DND-41 (cell line): ENCODE data around the gene UGT1A6.

ENCODE experiments used
- ATAC-seq: fragments of 200-7000 bp; cut with Tn5 transposase; 3 replicates; pipeline ENCODE4 v1.9.1; 2021; ENCODE audit warnings: low read depth; ENCODE audit not compliant: insufficient read depth
- DNase-seq: peaks from one replicate; pipeline ENCODE4 v3.0.0-alpha.2; 2020
- H2AFZ ChIP-seq: 2 replicates; pipeline ENCODE4 v1.6.0; 2012; ENCODE audit warnings: low read depth, low read length
- H3K27ac ChIP-seq: 2 replicates; pipeline ENCODE4 v1.5.1; 2012; ENCODE audit warnings: low read length, inconsistent platforms
- H3K27me3 ChIP-seq: fragments of 200-600 bp; sonication (generic); 2 replicates; pipeline ENCODE4 v1.6.0; 2012; ENCODE audit warnings: low read length, mild to moderate bottlenecking, inconsistent platforms; ENCODE audit not compliant: insufficient read depth, poor library complexity
- H3K36me3 ChIP-seq: 2 replicates; pipeline ENCODE4 v1.5.1; 2012; ENCODE audit warnings: low read length, inconsistent platforms; ENCODE audit not compliant: insufficient read depth
- H3K4me1 ChIP-seq: 2 replicates; pipeline ENCODE4 v1.5.1; 2012; ENCODE audit warnings: mild to moderate bottlenecking, low read length; ENCODE audit not compliant: insufficient read depth
- H3K4me2 ChIP-seq: 2 replicates; pipeline ENCODE4 v1.6.0; 2012; ENCODE audit warnings: mild to moderate bottlenecking, moderate library complexity, low read length, inconsistent platforms; ENCODE audit not compliant: insufficient read depth
- H3K4me3 ChIP-seq, 2 experiments: fragments of 200-600 bp in 1 of 2; shearing (Covaris generic) in 1 of 2; 2 replicates each; pipeline ENCODE4 v1.5.1; 2012 to 2016; ENCODE audit warnings: inconsistent platforms in 2 of 2, low read length in 2 of 2, mild to moderate bottlenecking in 2 of 2, low read depth in 1 of 2, moderate library complexity in 1 of 2
- H3K79me2 ChIP-seq: 2 replicates; pipeline ENCODE4 v1.6.0; 2012; ENCODE audit warnings: low read length, inconsistent platforms; ENCODE audit not compliant: insufficient read depth
- H3K9ac ChIP-seq: 2 replicates; pipeline ENCODE4 v1.6.0; 2012; ENCODE audit warnings: low read depth, mild to moderate bottlenecking, inconsistent platforms, low read length, moderate library complexity
- H3K9me3 ChIP-seq: 2 replicates; pipeline ENCODE4 v1.5.1; 2012; ENCODE audit warnings: low read length, moderate library complexity, mild to moderate bottlenecking, inconsistent platforms; ENCODE audit not compliant: insufficient read depth, severe bottlenecking
- H4K20me1 ChIP-seq: 2 replicates; pipeline ENCODE4 v1.6.0; 2012; ENCODE audit warnings: low read length; ENCODE audit not compliant: insufficient read depth
- EZH2 ChIP-seq: IDR thresholded peaks from 3 replicates; pipeline ENCODE4 v1.6.1; 2012; ENCODE audit warnings: borderline replicate concordance, low read depth, mild to moderate bottlenecking, moderate library complexity, low read length, inconsistent platforms; ENCODE audit not compliant: severe bottlenecking
- TF ChIP-seq, protein P1 (sequence below): IDR thresholded peaks from 2 replicates; pipeline ENCODE4 v1.5.1; 2012; ENCODE audit warnings: borderline replicate concordance, low read length, moderate library complexity, mild to moderate bottlenecking; ENCODE audit not compliant: poor library complexity, severe bottlenecking; ENCODE audit errors: extremely low read depth

Gene UGT1A6

DNA sequence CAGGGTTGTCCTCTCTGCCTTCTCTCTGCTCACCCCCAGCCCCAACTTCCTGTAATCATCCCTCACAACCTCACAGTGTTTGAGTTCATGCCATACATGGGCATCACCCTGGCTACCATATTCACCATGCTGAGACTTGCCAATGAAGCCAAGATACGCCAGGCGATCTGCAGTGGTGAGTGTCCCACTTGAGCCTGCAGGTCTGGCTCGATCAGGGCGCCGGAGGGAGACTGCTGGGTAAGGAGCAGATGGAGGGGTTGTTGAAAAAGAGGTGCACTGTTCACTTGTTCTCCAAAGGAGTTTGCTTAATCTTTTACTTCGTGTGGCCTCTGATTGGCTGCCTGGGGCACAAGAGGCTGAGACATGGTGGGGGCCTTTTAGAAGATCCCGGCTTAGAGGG is 100.0 kb downstream of the UGT1A6 start:
- Histone ChIP-seq H3K4me2 (no peak overlapping the region), H2AFZ (no peak overlapping the region), H3K9me3 (no peaks in the 10 kb centered on the region), H3K4me1 (no peaks in the 10 kb centered on the region), H3K4me3 (no peak overlapping the region), H3K36me3 (no peaks in the 10 kb centered on the region), H3K9ac (no peak overlapping the region), H4K20me1 (no peaks in the 10 kb centered on the region), H3K27me3 (no peaks in the 10 kb centered on the region), H3K79me2 (no peaks in the 10 kb centered on the region), H3K27ac (no peak overlapping the region)
- no peak for TF ChIP-seq EZH2
- TF ChIP-seq, protein P1, sequence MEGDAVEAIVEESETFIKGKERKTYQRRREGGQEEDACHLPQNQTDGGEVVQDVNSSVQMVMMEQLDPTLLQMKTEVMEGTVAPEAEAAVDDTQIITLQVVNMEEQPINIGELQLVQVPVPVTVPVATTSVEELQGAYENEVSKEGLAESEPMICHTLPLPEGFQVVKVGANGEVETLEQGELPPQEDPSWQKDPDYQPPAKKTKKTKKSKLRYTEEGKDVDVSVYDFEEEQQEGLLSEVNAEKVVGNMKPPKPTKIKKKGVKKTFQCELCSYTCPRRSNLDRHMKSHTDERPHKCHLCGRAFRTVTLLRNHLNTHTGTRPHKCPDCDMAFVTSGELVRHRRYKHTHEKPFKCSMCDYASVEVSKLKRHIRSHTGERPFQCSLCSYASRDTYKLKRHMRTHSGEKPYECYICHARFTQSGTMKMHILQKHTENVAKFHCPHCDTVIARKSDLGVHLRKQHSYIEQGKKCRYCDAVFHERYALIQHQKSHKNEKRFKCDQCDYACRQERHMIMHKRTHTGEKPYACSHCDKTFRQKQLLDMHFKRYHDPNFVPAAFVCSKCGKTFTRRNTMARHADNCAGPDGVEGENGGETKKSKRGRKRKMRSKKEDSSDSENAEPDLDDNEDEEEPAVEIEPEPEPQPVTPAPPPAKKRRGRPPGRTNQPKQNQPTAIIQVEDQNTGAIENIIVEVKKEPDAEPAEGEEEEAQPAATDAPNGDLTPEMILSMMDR = no peak
- ATAC-seq (no peak), DNase-seq (no peak)

DNA sequence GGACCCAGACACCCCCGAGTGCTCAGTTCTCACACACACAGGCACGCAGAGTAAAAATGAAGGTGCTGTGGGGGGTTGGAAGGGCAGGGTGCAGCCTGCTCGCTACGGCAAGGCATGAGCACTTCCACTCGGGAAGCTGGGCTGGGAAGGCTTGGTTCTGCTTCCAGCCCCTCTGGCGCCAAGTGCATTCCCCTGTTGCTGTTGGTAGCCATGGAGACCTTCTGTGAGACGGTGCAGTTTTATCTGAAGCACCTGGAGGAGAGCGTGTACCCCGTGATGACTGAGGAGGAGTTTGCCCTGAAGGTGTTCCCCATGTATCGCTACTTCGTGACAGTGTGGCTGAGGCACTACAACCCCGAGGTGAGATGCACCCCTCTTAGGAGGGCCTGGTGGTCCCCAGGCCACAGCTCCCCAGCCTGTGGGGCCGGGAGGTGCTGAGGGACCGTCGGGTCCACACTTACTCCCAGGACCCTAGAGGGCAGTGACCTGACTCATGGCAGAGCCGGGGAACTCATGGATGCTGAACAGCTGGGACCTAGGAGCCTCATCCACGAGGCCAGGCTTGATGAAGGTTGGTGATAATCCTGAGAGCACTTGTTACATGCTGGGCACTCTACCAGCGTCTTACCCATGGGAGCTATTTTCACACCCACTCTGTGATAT is 100.9 kb downstream of the UGT1A6 start:
- no peak for DNase-seq
- H3K4me2 ChIP-seq = no peak overlapping the region
- no peak for ATAC-seq
- H3K4me3 ChIP-seq = no peak overlapping the region
- no peaks in the 10 kb centered on the region for H3K36me3 ChIP-seq
- H3K9me3 ChIP-seq = no peaks in the 10 kb centered on the region
- no peak for TF ChIP-seq EZH2
- TF ChIP-seq, protein P1 = no peak
- H2AFZ ChIP-seq = no peak overlapping the region
- no peak overlapping the region for H3K9ac ChIP-seq
- H3K27me3 ChIP-seq = no peaks in the 10 kb centered on the region
- no peaks in the 10 kb centered on the region for H3K79me2 ChIP-seq
- no peaks in the 10 kb centered on the region for H3K4me1 ChIP-seq
- no peaks in the 10 kb centered on the region for H4K20me1 ChIP-seq
- H3K27ac ChIP-seq = no peak overlapping the region

DNA sequence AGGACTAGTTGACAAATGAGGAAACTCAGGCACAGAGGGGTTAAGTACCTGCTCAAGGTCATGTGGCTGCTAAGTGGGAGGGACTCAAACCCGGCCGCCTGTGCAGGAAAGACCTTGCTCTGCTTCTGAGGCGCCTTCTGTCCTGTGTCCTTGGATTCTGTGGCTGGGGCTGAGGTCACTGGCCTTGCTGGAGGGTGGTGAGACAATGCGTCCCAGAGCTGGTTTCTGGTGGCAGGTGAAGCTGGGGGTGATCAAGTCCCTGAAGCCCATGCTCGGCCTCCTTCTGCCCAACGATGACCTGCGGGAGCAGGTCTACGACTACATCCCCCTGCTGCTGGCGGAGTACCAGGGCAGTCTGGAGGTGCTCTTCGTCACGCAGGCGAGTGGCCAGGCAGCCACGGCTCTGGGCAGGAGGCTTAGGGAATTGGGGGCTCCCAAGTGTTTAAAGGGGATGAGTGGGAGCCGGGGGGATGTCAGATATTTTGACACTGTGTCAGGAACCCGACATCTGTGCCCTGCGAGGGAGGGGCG is 101.5 kb downstream of the UGT1A6 start:
- Histone ChIP-seq H3K36me3 (no peaks in the 10 kb centered on the region), H3K9ac (no peak overlapping the region), H3K4me2 (no peak overlapping the region), H3K4me1 (no peaks in the 10 kb centered on the region), H4K20me1 (no peaks in the 10 kb centered on the region), H3K79me2 (no peaks in the 10 kb centered on the region), H2AFZ (no peak overlapping the region), H3K9me3 (no peaks in the 10 kb centered on the region), H3K27me3 (no peaks in the 10 kb centered on the region), H3K27ac (no peak overlapping the region), H3K4me3 (no peak overlapping the region)
- no peak for TF ChIP-seq EZH2
- TF ChIP-seq, protein P1 = no peak
- DNase-seq (no peak), ATAC-seq (no peak)

DNA sequence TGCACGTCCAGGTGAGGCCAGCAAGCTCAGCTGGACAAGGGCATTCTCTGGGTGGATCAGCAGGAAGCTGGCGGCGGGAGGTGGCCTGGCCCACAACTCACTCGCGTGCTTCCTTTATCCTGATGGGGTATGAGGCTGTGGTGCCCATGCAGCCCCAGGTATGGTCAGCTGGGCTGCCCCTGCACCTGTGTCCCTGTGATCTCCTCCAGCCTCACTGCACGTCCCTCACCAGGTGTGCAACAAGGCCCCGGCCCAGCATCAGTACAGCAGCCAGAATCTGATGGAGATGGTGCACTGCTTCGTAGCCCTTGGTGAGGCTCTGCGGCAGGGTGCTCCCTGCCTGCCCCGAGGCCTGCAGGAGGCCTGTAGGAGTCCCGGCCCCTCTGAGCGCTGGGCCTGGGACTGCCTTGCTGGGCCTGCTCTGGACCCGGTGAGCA is 103.1 kb downstream of the UGT1A6 start:
- ATAC-seq = no peak
- no peaks in the 10 kb centered on the region for H3K36me3 ChIP-seq

More for the DNA sequence above, 103.1 kb downstream of the UGT1A6 start:
- Histone ChIP-seq H4K20me1 (no peaks in the 10 kb centered on the region), H3K9ac (no peak overlapping the region), H3K4me2 (no peak overlapping the region), H3K4me1 (no peaks in the 10 kb centered on the region), H3K9me3 (no peaks in the 10 kb centered on the region), H3K4me3 (no peak overlapping the region), H3K27ac (no peak overlapping the region), H3K79me2 (no peaks in the 10 kb centered on the region), H2AFZ (no peak overlapping the region), H3K27me3 (no peaks in the 10 kb centered on the region)
- DNase-seq = no peak
- TF ChIP-seq, protein P1 = no peak
- TF ChIP-seq EZH2 = no peak
